Ascending aorta (tissue), 2 donors: ENCODE results near the gene DNAJB2. TPM values are rescaled to one million over a fixed set of nuclear protein-coding genes. Genes with fewer than 3 reads are reported as not detected.

ENCODE experiments used
- DNase-seq, 2 donors: peaks; one replicate each; pipeline ENCODE4 v3.0.0-alpha.2; 2019; ENCODE audit warnings: low spot score in 2 of 2
- H3K27ac ChIP-seq, 2 donors: fragments of 200-600 bp; sonication (generic); one replicate each; pipeline ENCODE4 v1.5.1; 2016 to 2017; ENCODE audit warnings: mild to moderate bottlenecking in 1 of 2
- H3K27me3 ChIP-seq: fragments of 200-600 bp; sonication (generic); one replicate; pipeline ENCODE4 v1.5.1; 2017
- H3K36me3 ChIP-seq, 2 donors: fragments of 200-600 bp; sonication (generic); one replicate each; pipeline ENCODE4 v1.5.1; 2016
- H3K4me1 ChIP-seq, 2 donors: fragments of 200-600 bp; sonication (generic); one replicate each; pipeline ENCODE4 v1.5.1; 2016 to 2017; ENCODE audit warnings: mild to moderate bottlenecking in 1 of 2
- H3K4me3 ChIP-seq, 2 donors: fragments of 200-600 bp; sonication (generic); one replicate each; pipeline ENCODE4 v1.5.1; 2016 to 2017; ENCODE audit warnings: mild to moderate bottlenecking in 1 of 2
- H3K9me3 ChIP-seq, 2 donors: fragments of 200-600 bp; sonication (generic); one replicate each; pipeline ENCODE4 v1.5.1; 2016
- CTCF ChIP-seq, 3 experiments: fragments of 200-600 bp in 2 of 3; fragments of 450-650 bp in 1 of 3; sonication (generic) in 2 of 3; IDR thresholded peaks; one replicate each; pipeline ENCODE4 v1.5.1; 2016 to 2019; ENCODE audit warnings: antibody characterized with exemption in 3 of 3, mild to moderate bottlenecking in 1 of 3, moderate library complexity in 1 of 3
- intact Hi-C: fragments of 100-400 bp; cut with DNase I; formaldehyde crosslinking; loops from one replicate; pipeline ENCODE4 v1.15.1; 2023
- total RNA-seq: library from RNA; depleted of rRNA; stranded (reverse); fragments of >200 nt; gene quantifications from one replicate; pipeline ENCODE4 v1.1.0, GENCODE V29; 2016

DNAJB2 gene
- total RNA-seq, 1 donor from 2014 or later, result 51.0 TPM

- no peaks in the 10 kb centered on the region for H3K4me1 ChIP-seq
- TF ChIP-seq CTCF (IDR thresholded peaks at IDR 0.05), result no peak
- H3K27me3 ChIP-seq, result no peaks in the 10 kb centered on the region
- no peak for DNase-seq
- intact Hi-C loops, result no loop called here
- no peaks in the 10 kb centered on the region for H3K9me3 ChIP-seq
- no peaks in the 10 kb centered on the region for H3K36me3 ChIP-seq
- H3K4me3 ChIP-seq, result no peak overlapping the region
- H3K27ac ChIP-seq, result no peak overlapping the region
Observed at GRCh38 chr2:219323434-219323833, 44.3 kb downstream of the DNAJB2 start.

- no peak overlapping the region for H3K4me3 ChIP-seq
- DNase-seq, result no peak
- no peak for TF ChIP-seq CTCF (IDR thresholded peaks at IDR 0.05)
- H3K27me3 ChIP-seq, result no peaks in the 10 kb centered on the region
- H3K4me1 ChIP-seq, result no peaks in the 10 kb centered on the region
- no peaks in the 10 kb centered on the region for H3K9me3 ChIP-seq
- no peak overlapping the region for H3K27ac ChIP-seq
- intact Hi-C loops, result no loop called here
- no peaks in the 10 kb centered on the region for H3K36me3 ChIP-seq
Observed at GRCh38 chr2:219325136-219325535, 46.0 kb downstream of the DNAJB2 start.

GRCh38 chr2:219325657-219326315 is 46.6 kb downstream of the DNAJB2 start:
- no peaks in the 10 kb centered on the region for H3K27me3 ChIP-seq
- H3K27ac ChIP-seq, result no peak overlapping the region
- no peaks in the 10 kb centered on the region for H3K36me3 ChIP-seq
- DNase-seq, result no peak
- no peak overlapping the region for H3K4me3 ChIP-seq
- intact Hi-C loops, result no loop called here
- TF ChIP-seq CTCF (IDR thresholded peaks at IDR 0.05), result no peak
- no peaks in the 10 kb centered on the region for H3K4me1 ChIP-seq
- H3K9me3 ChIP-seq, result no peaks in the 10 kb centered on the region

DNA sequence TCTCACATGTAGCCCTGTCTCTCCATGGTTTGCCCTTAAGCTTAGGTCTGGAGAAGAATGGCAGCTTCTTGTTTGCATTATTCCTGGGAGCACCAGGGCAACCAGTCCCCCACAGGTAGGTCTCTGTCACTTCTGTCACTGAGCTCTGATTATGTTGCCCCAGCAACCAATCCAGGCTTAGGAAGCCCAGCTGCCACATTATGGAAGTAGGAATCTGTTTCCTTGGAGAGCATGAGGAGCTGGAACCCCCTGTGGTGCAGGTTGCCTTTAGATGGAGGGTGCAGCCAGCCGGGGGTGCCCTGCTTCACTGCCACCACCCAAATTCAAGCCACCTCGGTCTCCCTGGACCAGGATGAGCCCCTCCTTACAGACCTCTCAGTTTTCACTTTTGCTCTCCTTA is 48.6 kb downstream of the DNAJB2 start:
- Histone ChIP-seq H3K27ac (no peak overlapping the region), H3K4me3 (no peak overlapping the region), H3K4me1 (no peaks in the 10 kb centered on the region), H3K9me3 (no peaks in the 10 kb centered on the region), H3K36me3 (no peaks in the 10 kb centered on the region), H3K27me3 (peaks cover 5% of the 10 kb centered on the region)
- no peak for DNase-seq
- intact Hi-C loops, result no loop called here
- TF ChIP-seq CTCF (IDR thresholded peaks at IDR 0.05), result no peak

DNA sequence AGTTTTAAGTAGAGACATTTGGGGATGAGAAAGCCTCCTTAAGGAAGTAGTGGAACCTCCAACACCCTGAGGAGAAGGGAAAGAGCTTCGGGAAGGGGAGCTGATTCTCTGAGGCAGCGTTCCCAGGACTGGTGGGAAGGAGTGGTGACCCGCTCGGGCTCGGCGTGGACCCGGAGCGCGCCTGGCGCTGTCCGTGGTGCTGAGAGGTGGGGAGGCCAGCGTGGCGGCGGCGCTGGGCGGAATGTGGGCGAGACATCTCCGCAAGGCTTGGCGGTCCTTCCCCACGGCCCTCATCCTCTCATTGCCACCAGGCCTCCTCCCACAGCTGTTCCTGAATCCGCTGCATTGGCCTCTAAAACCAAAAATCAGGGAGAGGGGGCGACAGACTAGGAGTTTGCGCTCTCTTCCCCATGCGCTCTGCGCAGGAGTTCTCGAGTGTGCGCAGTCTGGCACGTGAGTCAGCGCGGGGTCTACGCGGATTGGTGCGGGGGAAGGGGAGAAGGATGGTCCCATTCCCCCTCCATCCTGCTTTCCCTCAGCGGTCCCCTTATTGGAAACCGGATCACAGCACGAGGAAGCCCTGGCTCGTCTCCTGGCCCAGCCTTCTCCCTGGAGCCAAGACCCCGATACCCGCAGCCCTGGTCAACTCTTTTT is 52.5 kb downstream of the DNAJB2 start:
- Histone ChIP-seq H3K36me3 (no peaks in the 10 kb centered on the region), H3K9me3 (no peaks in the 10 kb centered on the region), H3K27me3 (peaks cover 5% of the 10 kb centered on the region), H3K4me1 (no peaks in the 10 kb centered on the region), H3K27ac (no peak overlapping the region), H3K4me3 (no peak overlapping the region)
- no peak for TF ChIP-seq CTCF (IDR thresholded peaks at IDR 0.05)
- intact Hi-C loops, result no loop called here
- DNase-seq, result no peak
